Ascending aorta (tissue), 2 donors: ENCODE data around the gene FMN1. TPM values are rescaled to one million over a fixed set of nuclear protein-coding genes. Genes with fewer than 3 reads are reported as not detected.

Experiments used
- DNase-seq, 2 donors: peaks; one replicate each; pipeline ENCODE4 v3.0.0-alpha.2; 2019; ENCODE audit warnings: low spot score in 2 of 2
- H3K27ac ChIP-seq, 2 donors: fragments of 200-600 bp; sonication (generic); one replicate each; pipeline ENCODE4 v1.5.1; 2016 to 2017; ENCODE audit warnings: mild to moderate bottlenecking in 1 of 2
- H3K27me3 ChIP-seq: fragments of 200-600 bp; sonication (generic); one replicate; pipeline ENCODE4 v1.5.1; 2017
- H3K36me3 ChIP-seq, 2 donors: fragments of 200-600 bp; sonication (generic); one replicate each; pipeline ENCODE4 v1.5.1; 2016
- H3K4me1 ChIP-seq, 2 donors: fragments of 200-600 bp; sonication (generic); one replicate each; pipeline ENCODE4 v1.5.1; 2016 to 2017; ENCODE audit warnings: mild to moderate bottlenecking in 1 of 2
- H3K4me3 ChIP-seq, 2 donors: fragments of 200-600 bp; sonication (generic); one replicate each; pipeline ENCODE4 v1.5.1; 2016 to 2017; ENCODE audit warnings: mild to moderate bottlenecking in 1 of 2
- H3K9me3 ChIP-seq, 2 donors: fragments of 200-600 bp; sonication (generic); one replicate each; pipeline ENCODE4 v1.5.1; 2016
- CTCF ChIP-seq, 3 experiments: fragments of 200-600 bp in 2 of 3; fragments of 450-650 bp in 1 of 3; sonication (generic) in 2 of 3; IDR thresholded peaks; one replicate each; pipeline ENCODE4 v1.5.1; 2016 to 2019; ENCODE audit warnings: antibody characterized with exemption in 3 of 3, mild to moderate bottlenecking in 1 of 3, moderate library complexity in 1 of 3
- intact Hi-C: fragments of 100-400 bp; cut with DNase I; formaldehyde crosslinking; loops from one replicate; pipeline ENCODE4 v1.15.1; 2023
- total RNA-seq: library from RNA; depleted of rRNA; stranded (reverse); fragments of >200 nt; gene quantifications from one replicate; pipeline ENCODE4 v1.1.0, GENCODE V29; 2016

FMN1 gene
- total RNA-seq, 1 donor from 2014 or later = 4.3 TPM

DNA sequence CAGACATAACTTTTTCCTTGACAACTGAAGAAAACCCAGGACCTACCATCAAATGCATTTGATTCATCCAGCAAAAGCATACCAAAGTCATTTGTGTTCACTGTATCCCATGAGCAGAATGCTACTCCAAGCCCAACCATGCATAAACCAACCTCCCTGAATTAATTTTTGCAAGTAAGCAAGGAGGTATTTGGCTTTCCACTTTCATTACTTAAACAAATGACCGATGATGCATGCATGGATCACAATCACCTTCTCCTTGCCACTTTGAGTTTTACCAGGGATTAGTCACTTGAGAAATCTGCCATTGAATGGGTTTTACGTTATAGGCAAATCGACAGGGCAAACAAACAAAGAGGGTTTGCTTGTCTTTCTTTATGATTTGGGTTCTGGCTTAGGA, 214.8 kb downstream of the FMN1 start:
- H3K36me3 ChIP-seq = no peaks in the 10 kb centered on the region
- TF ChIP-seq CTCF (IDR thresholded peaks at IDR 0.05) = no peak
- H3K27me3 ChIP-seq = no peaks in the 10 kb centered on the region
- intact Hi-C loops = no loop called here
- no peak overlapping the region for H3K27ac ChIP-seq
- DNase-seq = no peak
- H3K4me3 ChIP-seq = no peak overlapping the region
- H3K9me3 ChIP-seq = no peaks in the 10 kb centered on the region
- H3K4me1 ChIP-seq = no peaks in the 10 kb centered on the region

- no peak overlapping the region for H3K4me3 ChIP-seq
- no peak for TF ChIP-seq CTCF (IDR thresholded peaks at IDR 0.05)
- H3K4me1 ChIP-seq = no peaks in the 10 kb centered on the region
- no peak for DNase-seq
- intact Hi-C loops = no loop called here
- no peaks in the 10 kb centered on the region for H3K9me3 ChIP-seq
- H3K27ac ChIP-seq = no peak overlapping the region
- H3K27me3 ChIP-seq = no peaks in the 10 kb centered on the region
- no peaks in the 10 kb centered on the region for H3K36me3 ChIP-seq
Measured at GRCh38 chr15:32977506-32977905, 217.0 kb downstream of the FMN1 start.

DNA sequence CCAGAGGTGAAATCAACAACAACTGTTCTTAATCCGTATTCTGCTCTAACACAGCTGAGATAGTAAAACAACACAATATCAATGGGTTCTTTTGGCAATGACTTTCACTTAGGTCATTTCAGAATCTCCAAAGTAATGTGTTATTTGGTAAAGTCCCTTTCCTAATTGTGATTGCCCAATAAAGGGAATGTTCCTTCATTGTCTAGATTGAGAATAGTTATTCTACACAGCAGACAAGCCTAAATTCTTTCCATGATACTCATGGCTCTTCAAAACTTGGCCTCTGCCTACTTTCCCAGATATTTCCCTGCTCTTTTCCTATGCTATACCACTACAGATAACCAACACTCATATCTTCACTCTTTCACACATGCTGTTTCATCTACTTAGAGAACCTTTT, 219.8 kb downstream of the FMN1 start:
- H3K4me3 ChIP-seq = no peak overlapping the region
- H3K27me3 ChIP-seq = no peaks in the 10 kb centered on the region
- no peak for TF ChIP-seq CTCF (IDR thresholded peaks at IDR 0.05)
- no peak for DNase-seq
- intact Hi-C loops = no loop called here
- H3K9me3 ChIP-seq = no peaks in the 10 kb centered on the region
- no peaks in the 10 kb centered on the region for H3K4me1 ChIP-seq
- no peaks in the 10 kb centered on the region for H3K36me3 ChIP-seq
- H3K27ac ChIP-seq = no peak overlapping the region

- intact Hi-C loops = no loop called here
- Histone ChIP-seq H3K4me3 (no peak overlapping the region), H3K27me3 (no peaks in the 10 kb centered on the region), H3K9me3 (no peaks in the 10 kb centered on the region), H3K36me3 (no peaks in the 10 kb centered on the region), H3K4me1 (no peaks in the 10 kb centered on the region), H3K27ac (no peak overlapping the region)
- no peak for DNase-seq
- TF ChIP-seq CTCF (IDR thresholded peaks at IDR 0.05) = no peak
Measured at GRCh38 chr15:32972686-32973085, 221.8 kb downstream of the FMN1 start.

DNA sequence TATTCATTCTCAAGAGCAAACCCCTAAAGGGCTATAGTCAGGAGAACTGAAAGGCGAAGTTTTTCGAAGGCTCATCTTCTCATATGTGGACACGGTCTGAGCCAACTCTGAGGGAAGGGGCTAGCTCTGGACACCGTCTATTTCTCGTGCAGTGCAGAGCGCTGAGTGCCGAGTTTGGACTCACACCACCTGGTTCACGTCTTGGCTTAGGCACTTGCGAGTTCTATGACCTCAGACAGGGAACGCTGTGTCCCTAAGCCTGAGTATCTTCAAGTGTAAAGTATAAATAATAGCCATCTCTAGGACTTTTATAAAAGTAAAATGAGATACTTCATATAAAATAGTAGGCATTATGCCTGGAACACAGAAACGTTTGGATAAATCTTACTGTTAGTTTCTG, 223.7 kb downstream of the FMN1 start:
- intact Hi-C loops = no loop called here
- H3K27ac ChIP-seq = no peak overlapping the region
- no peaks in the 10 kb centered on the region for H3K4me1 ChIP-seq
- no peak for TF ChIP-seq CTCF (IDR thresholded peaks at IDR 0.05)
- no peaks in the 10 kb centered on the region for H3K36me3 ChIP-seq
- no peak for DNase-seq
- H3K9me3 ChIP-seq = no peaks in the 10 kb centered on the region
- no peak overlapping the region for H3K4me3 ChIP-seq
- H3K27me3 ChIP-seq = no peaks in the 10 kb centered on the region

- no peaks in the 10 kb centered on the region for H3K27me3 ChIP-seq
- intact Hi-C loops = no loop called here
- no peak for DNase-seq
- TF ChIP-seq CTCF (IDR thresholded peaks at IDR 0.05) = no peak
- H3K9me3 ChIP-seq = no peaks in the 10 kb centered on the region
- no peaks in the 10 kb centered on the region for H3K4me1 ChIP-seq
- no peaks in the 10 kb centered on the region for H3K36me3 ChIP-seq
- no peak overlapping the region for H3K4me3 ChIP-seq
- no peak overlapping the region for H3K27ac ChIP-seq
Measured at GRCh38 chr15:32967521-32967920, 227.0 kb downstream of the FMN1 start.
